PC-3 (cell line): Measurements from ENCODE around the gene BEX5. TPM values are rescaled to one million over a fixed set of nuclear protein-coding genes. Genes with fewer than 3 reads are reported as not detected.

Experiments used
- total RNA-seq: library from RNA; depleted of rRNA; stranded (reverse); fragments of >200 nt; gene quantifications from 2 replicates; pipeline ENCODE4 v1.2.3, GENCODE V29; 2014; rRNA removed

BEX5 gene
- total RNA-seq, 1 experiment from 2014 or later = 0.18 TPM

Other genes starting within 250 kb of the BEX5 start
- not detected in 2 replicates for gene ZMAT1, start 223.9 kb downstream of the BEX5 start, total RNA-seq
- not detected in 2 replicates for gene TCEAL2, start 30.3 kb downstream of the BEX5 start, total RNA-seq
- not detected in 2 replicates for gene TCEAL6, start 13.5 kb downstream of the BEX5 start, total RNA-seq
- not detected in 2 replicates for gene TCP11X1, start 59.3 kb upstream of the BEX5 start, total RNA-seq
- not detected in 2 replicates for gene NXF2, start 91.2 kb upstream of the BEX5 start, total RNA-seq